HL-60/S4 treated with retinoic acid at 250 ng/mL for 4 days and 3 days (cell line): ENCODE data around the gene CCDC187.
"Not testable (repeated sequence)": the region's sequence is repeated elsewhere in the genome, so short reads cannot be mapped to it uniquely, and the experiment has no call there.

Experiments used
- in situ Hi-C: fragments of 300-500 bp; cut with MboI; formaldehyde crosslinking; loops from 2 replicates; pipeline ENCODE4 v1.7.0; 2022; ENCODE audit warnings: low sequenced_read_pairs

The CCDC187 gene

DNA sequence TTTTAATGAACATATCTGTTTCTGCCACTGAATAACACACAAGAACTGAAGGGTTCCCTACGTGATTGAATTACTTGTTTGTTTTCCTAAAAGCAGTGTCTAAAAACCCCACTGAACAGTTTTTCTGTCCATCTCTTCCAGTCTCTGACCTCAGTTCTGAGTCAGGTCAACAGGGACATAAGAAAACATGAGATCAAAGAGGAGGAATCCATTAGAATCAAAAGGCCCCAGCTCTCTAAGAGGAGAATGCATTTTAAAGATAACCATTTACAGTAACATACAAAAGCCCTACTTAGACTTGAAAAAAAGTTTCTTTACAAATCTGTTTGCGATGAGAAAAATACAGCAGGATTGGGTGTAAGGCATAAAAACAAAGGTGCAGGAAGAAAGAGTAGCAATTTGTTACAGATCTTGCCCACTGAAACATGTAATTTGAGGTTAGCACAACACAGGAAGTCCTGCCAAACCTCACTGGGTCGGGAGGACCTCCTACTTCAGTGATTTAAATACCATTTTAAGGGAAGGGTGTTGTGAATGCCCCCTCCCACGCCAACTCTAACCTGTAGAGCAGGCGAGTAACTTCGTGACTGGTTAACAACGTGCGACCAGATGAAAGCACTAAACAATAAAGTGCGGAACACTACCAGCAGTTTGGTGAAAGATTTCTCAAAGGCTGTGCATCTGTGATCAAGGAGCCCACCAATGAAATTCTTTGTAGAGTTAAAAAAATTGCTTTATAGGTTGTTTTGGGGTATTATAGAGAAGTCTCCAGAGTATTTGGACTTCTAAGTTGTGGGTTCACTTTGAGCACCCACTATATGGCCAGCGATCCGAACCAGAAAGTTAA lies 59.5 kb downstream of the CCDC187 start:
- in situ Hi-C loops: no loop called here

- in situ Hi-C loops: no loop called here
Measured at GRCh38 chr9:136243631-136244030, 60.3 kb downstream of the CCDC187 start.

- in situ Hi-C loops: no loop called here
Measured at GRCh38 chr9:136242918-136243525, 60.9 kb downstream of the CCDC187 start.

GRCh38 chr9:136242248-136242647 lies 61.6 kb downstream of the CCDC187 start:
- in situ Hi-C loops: no loop called here

DNA sequence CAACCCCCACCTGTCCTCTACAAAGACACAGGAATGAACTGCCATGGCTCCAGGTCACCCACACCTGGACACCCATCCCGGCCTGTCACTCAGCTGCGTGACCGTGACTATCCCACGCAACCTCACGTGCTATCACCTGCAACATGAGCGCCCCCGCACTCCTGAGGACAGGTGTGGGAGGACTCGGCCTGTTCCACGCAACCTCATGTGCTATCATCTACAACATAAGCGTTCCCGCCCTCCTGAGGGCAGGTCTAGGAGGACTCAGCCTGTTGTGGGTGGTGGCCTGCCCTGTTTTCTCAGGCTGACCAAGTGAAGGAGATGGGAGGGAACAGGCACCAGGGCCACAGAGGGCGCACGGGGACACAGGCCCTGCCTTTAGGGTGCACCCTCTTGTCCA lies 62.4 kb downstream of the CCDC187 start:
- in situ Hi-C loops: no loop called here

- in situ Hi-C loops: no loop called here
Measured at GRCh38 chr9:136240941-136241340, 63.0 kb downstream of the CCDC187 start.

DNA sequence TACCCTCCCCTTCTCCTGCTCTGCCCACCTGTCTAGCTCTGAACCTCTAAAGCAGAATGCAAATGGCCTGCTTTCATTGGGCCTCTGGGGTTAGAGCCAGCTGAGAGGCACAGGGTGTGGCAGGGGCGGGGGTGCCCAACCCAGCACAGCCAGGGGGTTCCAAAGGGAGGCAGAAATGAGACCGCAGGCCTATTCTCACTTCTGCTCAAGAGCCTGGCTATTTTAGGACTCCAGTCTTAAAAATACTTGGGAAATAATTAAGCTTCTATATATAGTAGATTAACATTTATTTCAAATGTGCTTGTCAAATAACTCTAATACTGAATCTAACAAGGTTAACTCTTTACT lies 63.9 kb downstream of the CCDC187 start:
- in situ Hi-C loops: no loop called here

DNA sequence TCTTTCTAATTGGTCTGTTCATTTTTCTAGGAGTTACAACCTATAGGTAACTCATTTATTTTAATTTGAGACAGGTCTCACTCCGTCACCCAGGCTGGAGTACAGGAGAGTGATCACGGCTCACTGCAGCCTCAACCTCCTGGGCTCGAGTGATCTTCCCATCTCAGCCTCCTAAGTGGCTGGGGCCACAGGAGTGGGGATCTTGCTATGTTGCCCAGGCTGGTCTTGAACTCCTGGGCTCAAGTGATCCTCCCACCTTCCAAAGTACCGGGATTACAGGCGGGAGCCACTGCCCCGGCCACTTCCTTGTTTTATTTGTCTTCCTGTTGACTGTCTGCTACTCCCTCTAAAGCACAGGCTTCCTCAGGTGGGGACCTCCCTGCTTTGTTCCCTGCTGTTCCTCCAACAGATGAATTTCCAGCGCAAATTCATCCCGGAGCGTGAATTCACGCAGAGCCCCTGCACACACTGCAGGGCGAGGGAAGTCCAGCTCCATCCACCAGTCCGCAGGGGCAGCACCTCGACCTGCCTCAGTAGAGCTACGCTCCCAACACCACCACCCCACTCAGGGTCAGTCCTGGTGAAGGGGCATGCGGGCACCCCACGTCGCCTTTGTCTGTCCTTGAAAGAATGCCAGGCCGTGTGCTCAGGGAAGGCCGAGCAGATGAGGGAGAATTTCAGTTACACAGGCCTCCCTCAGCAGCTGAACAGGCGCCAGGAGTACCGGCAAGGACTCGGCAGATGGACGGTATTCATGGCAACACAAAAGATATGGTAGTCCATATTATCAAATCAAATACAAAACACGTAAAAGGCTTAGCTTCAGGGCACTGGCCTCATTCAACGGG lies 64.5 kb downstream of the CCDC187 start:
- in situ Hi-C loops: no loop called here

GRCh38 chr9:136238342-136238732 lies 65.6 kb downstream of the CCDC187 start:
- in situ Hi-C loops: no loop called here

- in situ Hi-C loops: no loop called here
Measured at GRCh38 chr9:136237486-136238341, 66.2 kb downstream of the CCDC187 start.

DNA sequence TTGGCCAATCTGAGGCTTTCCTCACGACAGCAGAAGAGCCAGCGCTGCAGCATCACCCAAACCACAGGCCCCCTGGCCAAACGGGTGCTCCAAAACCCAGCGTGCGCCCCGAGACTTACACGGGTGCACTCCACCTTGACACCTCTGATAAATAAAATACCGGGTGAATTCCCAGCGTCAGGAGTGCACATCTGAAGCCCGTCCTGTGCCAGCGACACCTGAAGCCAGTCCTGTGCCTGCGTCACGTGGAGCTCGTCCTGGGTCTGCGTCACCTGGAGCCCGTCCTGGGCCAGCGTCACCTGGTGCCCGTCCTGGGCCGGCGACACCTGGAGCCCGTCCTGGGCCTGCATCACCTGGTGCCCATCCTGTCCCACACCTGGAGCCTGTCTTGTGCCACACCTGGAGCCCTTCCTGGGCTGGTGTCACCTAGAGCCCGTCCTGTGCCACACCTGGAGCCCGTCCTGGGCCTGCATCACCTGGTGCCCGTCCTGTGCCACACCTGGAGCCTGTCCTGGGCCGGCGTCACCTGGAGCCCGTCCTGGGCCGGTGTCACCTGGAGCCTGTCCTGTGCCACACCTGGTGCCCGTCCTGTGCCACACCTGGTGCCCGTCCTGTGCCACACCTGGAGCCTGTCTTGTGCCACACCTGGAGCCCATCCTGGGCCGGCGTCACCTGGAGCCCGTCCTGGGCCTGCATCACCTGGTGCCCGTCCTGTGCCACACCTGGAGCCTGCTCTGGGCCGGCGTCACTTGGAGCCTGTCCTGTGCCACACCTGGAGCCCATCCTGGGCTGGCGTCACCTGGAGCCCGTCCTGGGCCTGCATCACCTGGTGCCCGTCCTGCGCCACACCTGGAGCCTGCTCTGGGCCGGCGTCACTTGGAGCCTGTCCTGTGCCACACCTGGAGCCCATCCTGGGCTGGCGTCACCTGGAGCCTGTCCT lies 67.2 kb downstream of the CCDC187 start:
- in situ Hi-C loops: not testable (repeated sequence)

- in situ Hi-C loops: no loop called here
Measured at GRCh38 chr9:136235709-136236455, 68.0 kb downstream of the CCDC187 start.

GRCh38 chr9:136235171-136235570 lies 68.7 kb downstream of the CCDC187 start:
- in situ Hi-C loops: no loop called here

GRCh38 chr9:136234597-136234996 lies 69.3 kb downstream of the CCDC187 start:
- in situ Hi-C loops: no loop called here

DNA sequence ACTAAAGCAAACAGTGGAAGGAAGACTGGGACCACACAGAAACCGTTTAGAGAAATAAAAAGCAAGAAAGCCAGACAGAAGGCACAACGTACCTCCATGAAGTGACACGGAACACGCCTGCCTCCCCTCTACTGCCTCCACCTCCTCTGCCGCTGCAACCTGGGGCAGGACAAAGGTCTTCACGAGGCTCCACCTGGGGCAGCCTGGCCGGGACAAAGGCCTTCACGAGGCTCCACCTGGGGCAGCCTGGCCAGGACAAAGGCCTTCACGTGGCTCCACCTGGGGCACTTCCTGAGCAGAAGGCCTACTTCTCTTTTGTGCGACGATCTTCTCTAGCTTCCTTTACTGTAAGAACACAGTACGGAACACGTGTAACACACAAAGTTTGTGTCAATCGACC lies 70.0 kb downstream of the CCDC187 start:
- in situ Hi-C loops: no loop called here

DNA sequence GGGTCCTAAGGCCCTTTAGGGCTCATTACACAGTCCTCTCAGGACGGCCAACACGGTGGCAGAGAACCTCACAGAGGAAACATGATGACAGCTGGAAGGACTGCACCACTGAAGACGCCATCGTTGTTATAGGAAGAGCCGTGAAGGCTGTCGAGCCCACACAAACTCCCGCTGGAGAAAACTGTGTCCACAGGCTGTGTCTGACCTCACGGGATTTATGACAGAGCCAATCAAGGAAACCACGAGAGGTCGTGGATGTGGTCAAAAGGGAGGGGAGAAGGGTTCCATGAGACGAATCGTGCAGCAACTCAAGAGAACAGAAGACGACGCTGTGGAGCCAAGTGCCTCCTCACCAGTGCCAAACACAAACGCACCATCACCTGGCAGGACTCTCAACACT lies 70.5 kb downstream of the CCDC187 start:
- in situ Hi-C loops: no loop called here

GRCh38 chr9:136232969-136233368 lies 70.9 kb downstream of the CCDC187 start:
- in situ Hi-C loops: no loop called here

GRCh38 chr9:136231478-136232297 lies 72.2 kb downstream of the CCDC187 start:
- in situ Hi-C loops: no loop called here
